Heart right ventricle (tissue), 16 donors: Measurements from ENCODE around the gene INTS2. TPM values are rescaled to one million over a fixed set of nuclear protein-coding genes. Genes with fewer than 3 reads are reported as not detected.
"Not testable (repeated sequence)": the region's sequence is repeated elsewhere in the genome, so short reads cannot be mapped to it uniquely, and the experiment has no call there.

Experiments used
- ATAC-seq, 8 donors: fragments of 200-7000 bp; cut with Tn5 transposase; one replicate each; pipeline ENCODE4 v1.9.1; 2020; ENCODE audit warnings: mild to moderate bottlenecking in 8 of 8, moderate library complexity in 8 of 8, moderate number of reproducible peaks in 1 of 8
- DNase-seq, 2 donors: peaks; one replicate each; pipeline ENCODE4 v3.0.0-alpha.2; 2020
- H3K27ac ChIP-seq, 10 donors: fragments of 200-600 bp; sonication (generic) in 2 of 10; one replicate each; pipeline versions ENCODE4 v1.5.0 to v1.8.0; 2020 to 2022; ENCODE audit warnings: mild to moderate bottlenecking in 3 of 10
- H3K27me3 ChIP-seq, 7 donors: fragments of 200-600 bp; one replicate each; pipeline ENCODE4 v1.8.0; 2021 to 2022; ENCODE audit warnings: mild to moderate bottlenecking in 2 of 7
- H3K36me3 ChIP-seq, 9 donors: fragments of 200-600 bp; sonication (generic) in 1 of 9; one replicate each; pipeline versions ENCODE4 v1.5.0 to v1.8.0; 2020 to 2022; ENCODE audit warnings: mild to moderate bottlenecking in 2 of 9
- H3K4me1 ChIP-seq, 9 donors: fragments of 200-600 bp; sonication (generic) in 1 of 9; one replicate each; pipeline versions ENCODE4 v1.5.0 to v1.8.0; 2020 to 2022; ENCODE audit warnings: mild to moderate bottlenecking in 4 of 9
- H3K4me3 ChIP-seq, 10 donors: fragments of 200-600 bp; sonication (generic) in 2 of 10; one replicate each; pipeline versions ENCODE4 v1.5.0 to v1.8.0; 2020 to 2022; ENCODE audit warnings: mild to moderate bottlenecking in 7 of 10, moderate library complexity in 2 of 10
- H3K9me3 ChIP-seq, 11 donors: fragments of 200-600 bp in 10 of 11; sonication (generic) in 2 of 11; one replicate each; pipeline versions ENCODE4 v1.5.0 to v1.8.0; 2013 to 2022; ENCODE audit warnings: mild to moderate bottlenecking in 2 of 11, control low read depth in 1 of 11, moderate library complexity in 1 of 11
- WGBS, 2 donors: extraction: QIAGEN DNeasy Blood & Tissue Kit; methylation state at CpG; one replicate each; pipeline ENCODE4 v1.1.7; 2013; ENCODE audit warnings: inconsistent platforms in 1 of 2; 5-methylcytosine and 5-hydroxymethylcytosine counted together
- intact Hi-C, 10 donors: fragments of 100-400 bp; cut with DNase I; formaldehyde crosslinking; loops; one replicate each; pipeline versions ENCODE4 v1.11.1 to v1.14.2; 2022
- polyA plus RNA-seq, 2 donors: library from polyadenylated mRNA; stranded (reverse); fragments of 200-250 nt; gene quantifications; one replicate each; pipeline ENCODE4 v1.2.3, GENCODE V29; 2013
- total RNA-seq, 10 donors: library from RNA; stranded (reverse); fragmentation: NEBNext Ultra II Directional in 3 of 10; extraction: Animal tissue kit (Norgen Biotek cat#: 25700) in 3 of 10; gene quantifications; one replicate each; pipeline versions ENCODE4 v1.2.1 to v1.2.4, GENCODE V29; 2021 to 2023
- TF ChIP-seq, protein P1 (sequence below), 9 donors: fragments of 200-600 bp; sonication (generic) in 2 of 9; IDR thresholded peaks; one replicate each; pipeline versions ENCODE4 v1.5.0 to v1.8.0; 2021 to 2022; ENCODE audit warnings: antibody characterized with exemption in 9 of 9, mild to moderate bottlenecking in 5 of 9, moderate library complexity in 1 of 9
- donor health status: Arrhythmogenic right ventricular cardiomyopathy.
- donor health status: ischemic (EF 13 %, LVEDD 7.1; RV severe dilation, severe dysfunction).
- donor health status: healthy with polysubstance abuse.
- donor health status: DM: no; HTN: yes; CAD: no.
- donor health status: DM: no; HTN: no; CAD: no.
- donor health status: ischemic (EF 25% LVEDD 6.9; RV normal size, moderate dysfunction).
- donor health status: ischemic (EF 25% LVEDD 5.7; RV mildly dilated, moderate dysfunction).
- donor health status: healthy.
- donor health status: DM: yes; HTN: yes; CAD: no.
- donor health status: Ischemic cardiomyopathy.
- donor health status: ischemic (EF 35%, LVEDD 5.7; RV mildly dilated, moderate dysfunction).
- donor health status: nonischemic (EF 11% LVEDD 7.7; RV severe dilation, severe dysfunction).
- donor health status: DM: yes; HTN: yes; CAD: no.
- donor health status: PGD.
- donor health status: ischemic (EF 29% LVEDD 5.4; RV normal size, mild dysfunction).
- donor health status: nonischemic (EF 23%, LVEDD 6.1; RV moderate dilation, normal function).

The INTS2 gene
- total and polyA plus RNA-seq, 12 donors = 1.7 to 18.3 (median 11.1) TPM

DNA sequence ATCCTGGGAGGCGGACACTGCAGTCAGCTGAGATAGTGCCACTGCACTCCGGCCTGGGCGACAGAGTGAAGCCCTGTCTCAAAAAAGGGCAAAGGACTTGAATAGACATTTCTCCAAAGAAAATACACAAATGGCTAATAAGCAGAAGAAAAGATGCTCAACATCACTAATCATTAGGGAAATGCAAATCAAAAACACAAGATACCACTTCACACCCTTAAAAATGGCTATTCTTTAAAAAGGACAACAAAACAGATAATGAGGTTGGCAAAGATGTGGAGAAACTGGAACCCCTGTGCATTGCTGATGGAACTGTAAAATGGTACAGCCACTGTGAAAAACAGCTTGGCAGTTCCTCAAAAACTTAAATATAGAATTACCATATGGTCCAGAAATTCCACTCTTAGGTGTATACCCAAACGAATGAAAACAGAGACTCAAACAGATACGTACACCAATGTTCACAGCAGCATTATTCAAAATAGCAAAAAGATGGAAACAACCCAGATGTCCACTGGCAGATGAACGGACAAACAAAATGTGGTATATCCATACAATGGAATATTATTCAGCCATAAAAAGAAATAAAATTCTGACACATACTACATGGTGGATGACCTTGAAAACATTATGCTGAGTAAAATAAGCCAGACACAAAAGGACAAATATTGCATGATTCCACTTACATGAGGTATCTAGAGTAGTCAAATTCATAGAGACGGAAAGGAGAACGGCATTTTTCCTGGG lies 100.0 kb downstream of the INTS2 start:
- 98 to 99% methylated on average over 8 of the region's 8 CpGs for WGBS, 2 donors
- H3K27me3 ChIP-seq = no peaks in the 10 kb centered on the region
- H3K9me3 ChIP-seq = peaks cover 0 to 13% (median 0%) of the 10 kb centered on the region in 11 donors
- no peak overlapping the region for H3K27ac ChIP-seq
- no peaks in the 10 kb centered on the region for H3K36me3 ChIP-seq
- ATAC-seq (no peak), DNase-seq (no peak)
- TF ChIP-seq, protein P1, sequence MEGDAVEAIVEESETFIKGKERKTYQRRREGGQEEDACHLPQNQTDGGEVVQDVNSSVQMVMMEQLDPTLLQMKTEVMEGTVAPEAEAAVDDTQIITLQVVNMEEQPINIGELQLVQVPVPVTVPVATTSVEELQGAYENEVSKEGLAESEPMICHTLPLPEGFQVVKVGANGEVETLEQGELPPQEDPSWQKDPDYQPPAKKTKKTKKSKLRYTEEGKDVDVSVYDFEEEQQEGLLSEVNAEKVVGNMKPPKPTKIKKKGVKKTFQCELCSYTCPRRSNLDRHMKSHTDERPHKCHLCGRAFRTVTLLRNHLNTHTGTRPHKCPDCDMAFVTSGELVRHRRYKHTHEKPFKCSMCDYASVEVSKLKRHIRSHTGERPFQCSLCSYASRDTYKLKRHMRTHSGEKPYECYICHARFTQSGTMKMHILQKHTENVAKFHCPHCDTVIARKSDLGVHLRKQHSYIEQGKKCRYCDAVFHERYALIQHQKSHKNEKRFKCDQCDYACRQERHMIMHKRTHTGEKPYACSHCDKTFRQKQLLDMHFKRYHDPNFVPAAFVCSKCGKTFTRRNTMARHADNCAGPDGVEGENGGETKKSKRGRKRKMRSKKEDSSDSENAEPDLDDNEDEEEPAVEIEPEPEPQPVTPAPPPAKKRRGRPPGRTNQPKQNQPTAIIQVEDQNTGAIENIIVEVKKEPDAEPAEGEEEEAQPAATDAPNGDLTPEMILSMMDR (IDR thresholded peaks at IDR 0.05) = no peak
- no peak overlapping the region for H3K4me3 ChIP-seq
- intact Hi-C loops = no loop called here
- no peaks in the 10 kb centered on the region for H3K4me1 ChIP-seq

DNA sequence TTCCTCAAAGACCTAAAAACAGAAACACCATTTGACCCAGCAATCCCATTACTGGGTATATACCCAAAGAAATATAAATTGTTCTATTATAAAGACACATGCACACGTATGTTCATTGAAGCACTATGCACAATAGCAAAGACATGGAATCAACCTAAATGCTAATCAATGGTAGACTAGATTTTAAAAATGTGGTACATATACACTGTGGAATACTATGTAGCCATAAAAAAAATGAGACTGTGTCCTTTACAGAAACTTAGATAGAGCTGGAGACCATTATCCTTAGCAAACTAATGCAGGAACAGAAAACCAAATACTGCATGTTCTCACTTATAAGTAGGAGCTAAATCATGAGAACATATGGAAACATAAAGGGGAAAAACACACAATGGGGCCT lies 100.9 kb downstream of the INTS2 start:
- ATAC-seq, H3K4me3 ChIP-seq, H3K27ac ChIP-seq, H3K27me3 ChIP-seq, H3K4me1 ChIP-seq, DNase-seq, intact Hi-C loops, H3K36me3 ChIP-seq: not testable (repeated sequence)
- 100% methylated on average over 1 of the region's 1 CpG for WGBS, 2 donors
- peaks cover 0 to 13% (median 0%) of the 10 kb centered on the region in 11 donors for H3K9me3 ChIP-seq

DNA sequence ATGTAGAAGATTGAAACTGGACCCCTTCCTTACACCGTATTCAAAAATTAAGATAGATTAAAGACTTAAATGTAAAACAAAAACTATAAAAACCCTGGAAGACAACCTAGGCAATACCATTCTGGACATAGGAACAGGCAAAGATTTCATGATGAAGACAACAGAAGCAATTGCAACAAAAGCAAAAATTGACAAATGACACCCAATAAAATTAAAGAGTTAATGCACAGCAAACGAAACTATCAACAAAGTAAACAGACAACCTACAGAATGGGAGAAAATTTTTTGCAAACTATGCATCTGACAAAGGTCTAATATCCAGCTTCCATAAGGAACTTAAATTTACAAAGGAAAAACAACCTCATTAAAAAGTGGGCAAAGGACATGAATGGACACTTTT lies 101.6 kb downstream of the INTS2 start:
- H3K4me1 ChIP-seq, intact Hi-C loops, H3K27me3 ChIP-seq, H3K4me3 ChIP-seq, DNase-seq, H3K36me3 ChIP-seq, ATAC-seq, H3K27ac ChIP-seq: not testable (repeated sequence)
- H3K9me3 ChIP-seq = peaks cover 0 to 13% (median 0%) of the 10 kb centered on the region in 11 donors
- 95 to 96% methylated on average over 2 of the region's 2 CpGs for WGBS, 2 donors

DNA sequence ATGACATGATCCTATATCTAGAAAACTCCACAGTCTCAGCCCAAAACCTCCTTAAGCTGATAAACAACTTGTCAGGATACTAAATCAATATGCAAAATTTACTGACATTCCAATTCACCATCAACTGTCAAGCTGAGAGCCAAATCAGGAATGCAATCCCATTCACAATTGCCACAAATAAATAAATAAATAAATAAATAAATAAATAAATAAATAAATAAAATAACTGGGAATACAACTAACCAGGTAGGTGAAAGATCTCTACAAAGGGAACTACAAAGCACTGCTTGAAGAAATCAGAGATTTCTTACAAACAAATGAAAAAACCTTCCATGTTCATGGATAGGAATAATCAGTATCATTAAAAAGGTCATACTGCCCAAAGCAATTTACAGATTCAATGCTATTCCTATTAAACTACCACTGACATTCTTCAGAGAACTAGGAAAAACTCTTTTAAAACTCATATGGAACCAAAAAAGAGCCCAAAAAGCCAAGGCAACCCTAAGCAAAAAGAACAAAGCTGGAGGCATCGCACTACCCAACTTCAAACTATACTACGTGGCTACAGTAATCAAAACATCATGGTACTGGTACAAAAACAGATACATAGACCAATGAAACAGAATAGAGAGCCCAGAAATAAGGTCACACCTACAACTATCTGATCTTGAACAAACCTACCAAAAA lies 102.2 kb downstream of the INTS2 start:
- Histone ChIP-seq H3K27me3 (no peaks in the 10 kb centered on the region), H3K27ac (no peak overlapping the region), H3K4me3 (no peak overlapping the region), H3K36me3 (no peaks in the 10 kb centered on the region), H3K9me3 (peaks cover 0 to 13% (median 0%) of the 10 kb centered on the region in 11 donors), H3K4me1 (no peaks in the 10 kb centered on the region)
- WGBS, 2 donors = 93 to 100% methylated on average over 2 of the region's 2 CpGs
- intact Hi-C loops = no loop called here
- no peak for ATAC-seq
- TF ChIP-seq, protein P1 (IDR thresholded peaks at IDR 0.05) = no peak
- no peak for DNase-seq

DNA sequence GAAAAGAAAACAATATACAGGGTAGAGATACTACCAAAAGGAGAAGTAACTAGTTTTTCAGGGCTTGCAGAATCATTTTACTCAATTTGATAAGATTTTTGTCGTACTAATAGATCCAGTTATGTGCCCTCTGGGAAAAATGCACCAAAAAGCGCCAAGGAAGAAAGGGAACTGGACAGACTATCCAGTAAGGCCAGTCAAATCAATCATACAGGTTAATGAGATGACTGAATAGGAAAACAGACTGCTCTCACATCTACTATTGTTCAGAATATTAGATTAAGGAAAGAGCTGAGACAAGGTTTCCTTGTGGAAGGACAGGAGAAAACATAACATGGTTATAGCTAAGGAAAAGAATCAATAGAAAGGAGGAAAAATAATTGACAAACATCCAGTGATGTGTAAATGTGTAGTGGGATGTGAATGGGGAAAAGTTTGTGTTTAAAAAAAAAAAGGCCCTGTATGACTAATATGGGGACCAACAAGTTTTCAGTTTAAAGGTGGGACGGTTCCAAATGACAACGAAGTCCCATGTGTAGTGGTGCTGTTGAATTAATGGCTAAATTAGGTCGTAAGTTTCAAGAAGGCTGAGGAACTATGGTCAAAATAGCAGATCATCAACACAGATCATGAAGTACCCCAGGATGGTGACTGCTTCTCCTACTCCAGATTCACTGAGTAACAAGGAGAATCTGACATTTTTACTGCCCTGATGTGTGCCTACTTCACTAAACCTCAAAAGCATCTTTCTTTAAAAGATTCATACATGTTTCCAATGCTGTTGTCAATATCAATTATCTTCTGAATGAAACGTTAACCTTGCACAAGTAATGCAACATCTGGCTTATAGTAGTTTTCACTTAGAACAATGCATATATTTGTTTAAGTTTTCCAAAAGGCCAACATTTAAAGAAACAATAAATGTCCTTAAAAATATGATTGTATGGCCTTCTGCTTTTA lies 105.2 kb downstream of the INTS2 start:
- TF ChIP-seq, protein P1 (IDR thresholded peaks at IDR 0.05) = no peak
- H3K36me3 ChIP-seq = no peaks in the 10 kb centered on the region
- peaks cover 0 to 7% (median 0%) of the 10 kb centered on the region in 11 donors for H3K9me3 ChIP-seq
- H3K27me3 ChIP-seq = no peaks in the 10 kb centered on the region
- ATAC-seq (no peak), DNase-seq (no peak)
- intact Hi-C loops = no loop called here
- no peaks in the 10 kb centered on the region for H3K4me1 ChIP-seq
- H3K4me3 ChIP-seq = no peak overlapping the region
- no peak overlapping the region for H3K27ac ChIP-seq
- 78 to 84% methylated on average over 6 of the region's 6 CpGs for WGBS, 2 donors
